Fibroblast of pulmonary artery (primary cell): ENCODE measurements around the gene FGD4.

Source experiments
- DNase-seq: peaks from one replicate; pipeline ENCODE4 v3.0.0-alpha.2; 2010; ENCODE audit warnings: low read depth
- H3K4me3 ChIP-seq: replicated peaks from 2 replicates; pipeline ENCODE4 v1.5.1; 2011; ENCODE audit warnings: low read depth, mild to moderate bottlenecking, control low read depth, low read length, moderate library complexity
- CTCF ChIP-seq: IDR thresholded peaks from 2 replicates; pipeline ENCODE4 v1.5.1; 2011; ENCODE audit warnings: mild to moderate bottlenecking, control low read depth, low read length, inconsistent platforms; ENCODE audit errors: missing control alignments

FGD4 gene

GRCh38 chr12:32512379-32512778 is 113.0 kb downstream of the FGD4 start:
- no peak for TF ChIP-seq CTCF
- DNase-seq: no peak
- no peak overlapping the region for H3K4me3 ChIP-seq

- TF ChIP-seq CTCF: no peak
- no peak for DNase-seq
Measured at GRCh38 chr12:32512910-32513309, 113.6 kb downstream of the FGD4 start.

GRCh38 chr12:32515137-32515873 is 115.9 kb downstream of the FGD4 start:
- no peak for DNase-seq
- TF ChIP-seq CTCF: no peak
- no peak overlapping the region for H3K4me3 ChIP-seq

More at GRCh38 chr12:32512910-32513309, 113.6 kb downstream of the FGD4 start:
- H3K4me3 ChIP-seq: no peak overlapping the region

- no peak for DNase-seq
- H3K4me3 ChIP-seq: no peak overlapping the region
- TF ChIP-seq CTCF: no peak
Measured at GRCh38 chr12:32516230-32516629, 116.9 kb downstream of the FGD4 start.

GRCh38 chr12:32517966-32518365 is 118.6 kb downstream of the FGD4 start:
- H3K4me3 ChIP-seq: no peak overlapping the region
- DNase-seq: no peak
- TF ChIP-seq CTCF: no peak

- DNase-seq: no peak
- TF ChIP-seq CTCF: no peak
- H3K4me3 ChIP-seq: no peak overlapping the region
Measured at GRCh38 chr12:32519047-32519446, 119.7 kb downstream of the FGD4 start.
